OCI-M1 (cell line): Measurements from ENCODE around the gene DNASE2.
A peak's percentile ranks its signal among the peaks of the same experiment; 100 is the strongest.
"Not testable (repeated sequence)": the region's sequence is repeated elsewhere in the genome, so short reads cannot be mapped to it uniquely, and the experiment has no call there.

Experiments used
- DNase-seq: peaks from one replicate; lab custom pipeline; 2025; lab: John Stamatoyannopoulos, UW

The DNASE2 gene

DNA sequence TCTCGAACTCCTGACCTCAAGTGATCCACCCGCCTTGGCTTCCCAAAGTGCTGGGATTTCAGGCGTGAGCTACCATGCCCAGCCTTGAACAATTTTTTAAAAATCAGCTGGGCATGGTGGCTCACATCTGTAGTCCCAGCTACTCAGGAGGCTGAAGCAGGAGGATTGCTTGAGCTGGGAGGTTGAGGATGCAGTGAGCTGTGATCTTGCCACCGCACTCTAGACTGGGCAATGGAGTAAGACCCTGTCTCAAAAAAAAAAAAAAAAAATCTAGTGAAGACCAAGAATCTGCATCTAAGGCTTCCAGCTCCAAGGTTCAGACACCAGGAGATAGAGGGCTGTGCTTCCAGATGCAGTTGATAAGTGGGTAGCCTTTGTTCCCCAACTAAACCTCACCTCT is 17.1 kb downstream of the DNASE2 start:
- DNase-seq = no peak

- no peak for DNase-seq
Measured at GRCh38 chr19:12859546-12859945, 21.7 kb downstream of the DNASE2 start.

DNA sequence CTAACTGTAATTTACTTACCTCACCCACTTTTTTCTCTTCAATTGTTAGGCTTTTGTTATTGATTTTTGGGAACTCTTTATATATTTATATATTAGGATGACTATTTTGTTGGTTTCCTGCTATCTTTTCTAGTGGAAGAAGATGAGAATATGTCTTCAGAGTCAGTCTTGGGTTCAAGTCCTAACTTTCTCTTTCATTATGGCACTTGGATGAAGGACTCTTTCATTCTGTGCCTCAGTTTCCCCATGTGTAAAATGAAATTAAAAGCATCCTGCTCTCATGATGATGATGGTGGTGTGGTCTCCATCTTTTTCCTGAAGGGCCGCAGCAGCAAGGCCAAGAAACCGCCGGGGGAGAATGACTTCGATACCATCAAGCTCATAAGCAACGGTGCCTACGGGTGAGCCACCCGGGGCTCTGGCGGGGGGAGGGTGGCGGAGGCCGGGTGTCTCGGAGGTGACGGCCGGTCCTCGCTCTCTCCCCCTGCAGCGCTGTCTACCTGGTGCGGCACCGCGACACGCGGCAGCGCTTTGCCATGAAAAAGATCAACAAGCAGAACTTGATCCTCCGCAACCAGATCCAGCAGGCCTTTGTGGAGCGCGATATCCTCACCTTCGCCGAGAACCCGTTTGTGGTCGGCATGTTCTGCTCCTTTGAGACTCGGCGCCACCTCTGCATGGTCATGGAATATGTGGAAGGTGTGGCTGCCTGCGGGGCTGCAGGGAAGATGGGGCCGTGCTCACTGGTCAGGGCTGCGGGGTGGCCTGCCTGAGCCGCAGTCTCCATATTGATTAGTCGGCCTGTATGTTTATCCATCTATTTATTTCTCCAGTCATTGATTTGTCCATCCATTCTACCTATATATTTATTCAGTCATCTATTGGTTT is 23.0 kb downstream of the DNASE2 start:
- DNase-seq = no peak

GRCh38 chr19:12856653-12857052 is 24.6 kb downstream of the DNASE2 start:
- DNase-seq = no peak

DNA sequence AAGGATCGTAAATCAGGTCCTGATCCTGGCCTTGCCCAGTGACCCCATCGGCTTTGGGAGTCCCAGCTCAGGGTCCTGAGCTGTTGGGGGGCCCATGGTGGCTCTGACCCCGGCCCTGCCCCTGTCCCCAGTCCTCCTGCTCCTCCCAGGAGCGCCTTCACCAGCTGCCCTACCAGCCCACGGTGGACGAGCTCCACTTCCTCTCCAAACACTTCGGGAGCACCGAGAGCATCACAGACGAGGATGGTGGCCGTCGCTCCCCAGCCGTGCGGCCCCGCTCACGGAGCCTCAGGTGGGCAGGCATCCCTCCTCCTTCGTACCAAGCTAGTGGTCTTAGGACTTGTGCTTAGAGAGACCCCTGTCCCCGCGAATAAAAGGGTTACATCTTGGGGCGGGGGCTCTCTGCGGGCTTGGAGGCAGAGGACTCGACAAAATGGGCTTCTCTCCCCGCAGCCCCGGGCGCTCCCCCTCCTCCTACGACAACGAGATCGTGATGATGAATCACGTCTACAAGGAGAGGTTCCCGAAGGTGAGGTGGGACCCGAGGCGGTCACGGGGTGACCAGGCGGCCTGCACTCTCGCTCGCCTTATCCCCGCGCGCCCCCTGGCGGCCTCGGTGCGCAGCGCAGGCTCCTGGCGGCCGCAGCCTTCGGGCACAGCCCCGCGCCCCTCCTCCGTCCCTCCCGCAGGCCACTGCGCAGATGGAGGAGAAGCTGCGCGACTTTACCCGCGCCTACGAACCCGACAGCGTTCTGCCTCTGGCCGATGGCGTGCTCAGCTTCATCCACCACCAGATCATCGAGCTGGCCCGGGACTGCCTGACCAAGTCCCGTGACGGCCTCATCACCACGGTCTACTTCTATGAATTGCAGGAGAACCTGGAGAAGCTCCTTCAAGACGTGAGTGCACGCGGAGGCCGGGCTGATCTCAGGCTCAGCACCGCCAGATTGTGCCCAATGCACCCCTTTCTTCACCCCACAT is 33.8 kb downstream of the DNASE2 start:
- peak; percentile 85 for DNase-seq

DNA sequence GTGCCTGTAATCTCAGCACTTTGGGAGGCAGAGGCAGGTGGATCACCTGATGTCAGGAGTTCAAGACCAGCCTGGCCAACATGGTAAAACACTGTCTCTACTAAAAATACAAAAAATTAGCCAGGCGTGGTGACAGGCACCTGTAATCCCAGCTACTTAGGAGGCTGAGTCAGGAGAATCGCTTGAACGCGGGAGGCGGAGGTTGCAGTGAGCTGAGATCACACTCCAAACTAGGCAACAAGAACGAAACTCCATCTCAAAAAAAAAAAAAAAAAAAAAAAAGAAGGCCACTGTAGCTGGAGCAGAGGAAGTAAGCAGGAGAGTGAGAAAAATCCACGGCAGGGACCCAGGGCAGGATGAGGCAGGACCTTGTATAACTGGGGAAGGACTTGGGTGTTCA is 34.6 kb downstream of the DNASE2 start:
- DNase-seq = not testable (repeated sequence)

DNA sequence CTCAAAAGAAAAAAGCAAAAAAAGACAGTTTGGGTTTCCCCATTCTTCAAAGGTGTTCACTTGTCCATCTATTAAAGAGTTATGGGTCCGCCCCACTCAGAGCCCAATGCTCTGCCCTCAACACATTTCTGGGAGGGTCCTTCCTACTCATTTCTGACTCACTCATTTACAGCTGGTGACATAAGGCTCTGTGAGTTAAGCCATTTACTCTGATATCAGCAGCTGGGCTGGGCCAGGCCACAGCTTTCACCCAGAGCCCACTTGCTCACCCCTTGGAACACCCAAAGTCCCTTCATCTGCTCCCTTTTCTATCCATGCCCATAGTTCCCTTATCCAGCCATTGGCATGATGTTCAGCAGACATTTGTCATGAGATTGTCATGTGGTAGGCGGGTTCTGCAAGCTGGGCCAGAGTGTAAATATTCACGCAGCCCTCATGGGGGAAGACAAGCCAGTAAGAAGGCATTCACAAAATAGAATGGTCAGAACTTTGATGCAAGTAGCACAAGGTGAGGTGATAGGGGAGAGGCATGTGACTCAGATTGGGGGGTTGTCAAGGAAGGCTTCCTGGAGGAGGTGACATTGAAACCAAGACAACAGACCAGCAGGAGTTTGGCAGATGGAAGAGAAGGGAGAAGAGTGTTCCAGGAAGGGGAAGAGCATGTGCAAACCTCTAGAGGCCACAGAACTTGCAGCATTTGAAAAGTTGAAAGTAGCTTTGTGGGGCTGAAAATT is 37.1 kb downstream of the DNASE2 start:
- no peak for DNase-seq

DNA sequence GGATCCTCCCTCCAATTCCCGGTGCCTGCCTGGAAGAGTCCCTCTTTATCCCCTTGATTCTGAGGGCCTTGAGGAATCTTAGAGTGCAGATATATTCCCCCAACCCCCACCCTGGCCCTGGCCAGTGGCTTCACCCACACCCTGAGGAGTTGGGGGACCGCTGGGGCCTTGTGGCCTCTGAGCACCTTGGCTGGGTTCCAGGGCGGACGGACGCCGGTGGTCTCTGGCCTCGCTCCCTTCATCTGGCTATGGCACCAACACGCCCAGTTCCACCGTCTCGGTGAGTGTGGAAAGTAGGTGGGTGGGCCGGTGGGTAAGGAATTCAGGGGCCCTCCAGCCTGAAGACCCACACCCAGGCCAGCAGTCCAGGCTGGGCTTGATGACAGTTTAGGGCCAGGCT is 37.9 kb downstream of the DNASE2 start:
- no peak for DNase-seq

- no peak for DNase-seq
Measured at GRCh38 chr19:12842511-12842910, 38.7 kb downstream of the DNASE2 start.

GRCh38 chr19:12841094-12841493 is 40.2 kb downstream of the DNASE2 start:
- DNase-seq = no peak

- DNase-seq = peak; percentile 55
Measured at GRCh38 chr19:12840091-12841079, 40.9 kb downstream of the DNASE2 start.

DNA sequence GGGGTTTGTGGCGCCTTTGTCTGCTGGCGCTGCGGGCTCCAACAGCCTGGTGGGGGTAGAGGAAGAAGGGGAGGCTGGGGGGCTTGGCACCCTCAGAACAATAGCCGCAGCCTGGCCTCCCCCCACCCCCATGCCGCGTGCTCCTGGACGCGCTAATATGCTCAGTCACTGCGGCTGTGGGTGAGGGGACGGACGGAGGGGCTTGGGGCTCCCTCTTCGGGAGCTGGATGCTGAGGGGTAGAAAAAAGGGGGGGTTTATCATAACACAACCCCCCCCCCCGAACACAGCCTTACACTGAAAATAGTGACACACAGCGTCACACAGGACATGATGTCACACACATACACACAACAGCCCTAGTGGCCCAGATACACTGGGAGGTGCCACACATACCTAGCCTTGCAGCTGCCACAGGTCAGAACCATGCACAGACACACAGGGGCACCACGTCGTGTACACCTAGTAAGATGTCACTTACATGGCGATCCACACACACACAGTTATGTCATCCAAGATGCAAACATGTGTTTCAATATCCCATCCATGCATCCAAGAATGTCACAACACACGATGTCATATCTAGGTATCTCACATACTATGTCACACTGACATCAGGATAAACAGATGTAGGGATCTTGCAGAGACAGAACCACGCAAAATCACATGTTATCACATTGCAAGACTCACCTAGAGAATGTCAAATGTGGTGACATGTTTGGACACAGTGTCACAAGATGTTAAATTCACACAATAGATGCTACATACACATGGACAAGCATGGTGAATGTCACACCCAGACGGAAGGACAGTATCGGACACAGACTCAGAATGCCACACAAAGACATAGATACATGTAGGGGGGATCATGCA is 42.1 kb downstream of the DNASE2 start:
- DNase-seq = no peak

DNA sequence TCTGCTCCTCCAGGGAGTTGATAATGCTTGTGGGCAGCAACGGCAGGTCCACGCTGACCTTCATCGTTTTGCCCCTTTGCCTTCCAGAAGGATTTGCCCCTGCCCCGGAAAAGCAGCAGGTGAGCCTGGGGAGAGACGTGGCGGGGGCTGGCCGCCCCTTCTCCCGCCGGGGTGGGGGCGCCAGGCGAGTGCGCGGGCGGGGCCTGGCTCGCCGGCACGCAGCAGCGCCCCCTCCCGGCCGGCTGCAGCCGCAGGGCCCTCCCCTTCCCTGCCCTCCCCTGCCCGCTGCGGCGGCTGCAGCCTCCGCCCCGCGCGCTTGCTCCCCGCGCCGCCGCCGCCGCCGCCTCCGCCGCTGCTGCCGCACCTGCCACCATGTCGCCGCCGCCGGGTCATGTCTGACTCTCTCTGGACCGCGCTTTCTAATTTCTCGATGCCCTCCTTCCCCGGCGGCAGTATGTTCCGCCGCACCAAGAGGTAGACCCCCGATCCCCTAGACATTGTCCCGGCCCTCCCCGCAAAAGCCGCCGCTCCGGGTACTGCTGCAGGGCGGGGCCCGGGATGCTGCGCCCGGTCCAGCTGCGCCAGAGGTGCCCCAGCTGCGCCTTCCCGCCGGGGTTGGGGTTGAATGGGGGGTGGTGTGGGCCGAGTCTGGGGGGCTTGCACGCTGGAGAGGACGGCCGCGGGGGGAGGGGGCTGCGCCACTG is 42.9 kb downstream of the DNASE2 start, which contains the start of gene MAST1:
Gene MAST1, plus strand, starts transcription at position 334 of the 704 bp plus-strand sequence. Its CDS starts 58 bp downstream, at position 392.
- peak; percentile 61 for DNase-seq

GRCh38 chr19:12837225-12837624 is 44.0 kb downstream of the DNASE2 start:
- no peak for DNase-seq

- DNase-seq = no peak
Measured at GRCh38 chr19:12836529-12836863, 44.8 kb downstream of the DNASE2 start.

- DNase-seq = no peak
Measured at GRCh38 chr19:12834976-12835757, 46.1 kb downstream of the DNASE2 start.

- DNase-seq = no peak
Measured at GRCh38 chr19:12834566-12834943, 46.7 kb downstream of the DNASE2 start, which contains the start of gene RTBDN. Gene RTBDN (minus strand): TSS chr19:12834579. CDS start chr19:12829979, 4,600 bp downstream.
